K562 treated with DMSO at 1 percent for 12 hours (cell line): ENCODE measurements around the gene LPIN3. TPM values are rescaled to one million over a fixed set of nuclear protein-coding genes. Genes with fewer than 3 reads are reported as not detected.

Source experiments
- total RNA-seq: library from RNA; unstranded; fragments of 300-600 nt; gene quantifications from 2 replicates; pipeline ENCODE4 v1.2.3, GENCODE V29; 2022; ENCODE audit not compliant: insufficient read depth

The LPIN3 gene, protein sequence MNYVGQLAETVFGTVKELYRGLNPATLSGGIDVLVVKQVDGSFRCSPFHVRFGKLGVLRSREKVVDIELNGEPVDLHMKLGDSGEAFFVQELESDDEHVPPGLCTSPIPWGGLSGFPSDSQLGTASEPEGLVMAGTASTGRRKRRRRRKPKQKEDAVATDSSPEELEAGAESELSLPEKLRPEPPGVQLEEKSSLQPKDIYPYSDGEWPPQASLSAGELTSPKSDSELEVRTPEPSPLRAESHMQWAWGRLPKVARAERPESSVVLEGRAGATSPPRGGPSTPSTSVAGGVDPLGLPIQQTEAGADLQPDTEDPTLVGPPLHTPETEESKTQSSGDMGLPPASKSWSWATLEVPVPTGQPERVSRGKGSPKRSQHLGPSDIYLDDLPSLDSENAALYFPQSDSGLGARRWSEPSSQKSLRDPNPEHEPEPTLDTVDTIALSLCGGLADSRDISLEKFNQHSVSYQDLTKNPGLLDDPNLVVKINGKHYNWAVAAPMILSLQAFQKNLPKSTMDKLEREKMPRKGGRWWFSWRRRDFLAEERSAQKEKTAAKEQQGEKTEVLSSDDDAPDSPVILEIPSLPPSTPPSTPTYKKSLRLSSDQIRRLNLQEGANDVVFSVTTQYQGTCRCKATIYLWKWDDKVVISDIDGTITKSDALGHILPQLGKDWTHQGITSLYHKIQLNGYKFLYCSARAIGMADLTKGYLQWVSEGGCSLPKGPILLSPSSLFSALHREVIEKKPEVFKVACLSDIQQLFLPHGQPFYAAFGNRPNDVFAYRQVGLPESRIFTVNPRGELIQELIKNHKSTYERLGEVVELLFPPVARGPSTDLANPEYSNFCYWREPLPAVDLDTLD
- total RNA-seq: 4.4 and 18.0 TPM in 2 replicates

DNA sequence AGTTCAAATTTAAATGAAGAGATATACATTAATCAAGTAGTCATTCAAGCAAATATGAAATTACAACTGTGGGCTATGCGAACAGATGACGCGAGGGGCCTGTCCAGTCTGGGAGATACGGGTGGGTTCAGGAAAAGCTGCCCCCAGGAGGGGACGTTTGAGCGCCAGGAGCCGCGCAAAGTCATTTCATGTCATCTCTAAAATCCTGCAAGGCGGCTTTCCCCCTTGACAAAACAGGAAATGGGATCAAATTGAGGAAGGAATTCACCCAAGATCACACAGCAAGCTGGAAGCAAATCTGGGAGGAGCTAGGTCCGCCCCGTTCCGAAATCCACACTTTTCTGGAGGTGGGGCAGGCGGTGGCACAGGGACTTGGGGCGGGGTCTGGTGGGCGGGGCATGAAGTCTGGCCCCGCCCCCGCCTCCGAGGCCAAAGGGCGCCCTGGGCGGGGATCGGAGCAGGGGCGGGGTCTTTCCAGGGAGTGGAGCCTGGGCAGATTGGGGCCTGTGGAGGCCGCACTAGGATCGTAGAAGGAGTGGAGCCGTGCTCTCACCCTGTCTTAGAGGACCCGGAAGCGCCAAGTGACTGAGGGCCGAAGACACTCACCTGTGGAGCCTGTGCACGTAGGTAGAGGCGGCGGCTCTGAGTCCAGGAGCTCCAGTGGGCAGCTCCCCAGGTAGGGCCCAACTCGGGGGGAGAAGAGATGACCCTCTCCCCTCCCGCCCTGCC lies at the start of gene LPIN3:
Gene LPIN3, plus strand, starts transcription at position 495 of the 729 bp plus-strand sequence. CDS start 4,983 bp downstream, outside the sequence.

GRCh38 chr20:41317546-41318270 lies 22.9 kb upstream of the LPIN3 start, which contains the start of gene ZHX3:
Gene ZHX3 (minus strand): TSS chr20:41317731. CDS start chr20:41204916, 112,815 bp downstream.

GRCh38 chr20:41366546-41367392 lies 26.1 kb downstream of the LPIN3 start, which contains the start of gene EMILIN3:
Gene EMILIN3 (minus strand): TSS chr20:41366818. CDS start chr20:41366634, 184 bp downstream.

Other genes with a start within 250 kb of the LPIN3 start
- gene PLCG1, start 203.3 kb upstream of the LPIN3 start, total RNA-seq: 18.4 and 53.7 TPM in 2 replicates
- 0.70 and 7.4 TPM in 2 replicates for gene ZHX3, start 23.1 kb upstream of the LPIN3 start, total RNA-seq
- not detected in 2 replicates for gene EMILIN3, start 26.0 kb downstream of the LPIN3 start, total RNA-seq